ENCODE results near the gene FIGNL2. TPM values are rescaled to one million over a fixed set of nuclear protein-coding genes. Genes with fewer than 3 reads are reported as not detected.
A peak's percentile ranks its signal among the peaks of the same experiment; 100 is the strongest.
"Not testable (repeated sequence)": the region's sequence is repeated elsewhere in the genome, so short reads cannot be mapped to it uniquely, and the experiment has no call there.

Gene FIGNL2
- total RNA-seq, 1 donor from 2014 or later, result 0.30 TPM

DNA sequence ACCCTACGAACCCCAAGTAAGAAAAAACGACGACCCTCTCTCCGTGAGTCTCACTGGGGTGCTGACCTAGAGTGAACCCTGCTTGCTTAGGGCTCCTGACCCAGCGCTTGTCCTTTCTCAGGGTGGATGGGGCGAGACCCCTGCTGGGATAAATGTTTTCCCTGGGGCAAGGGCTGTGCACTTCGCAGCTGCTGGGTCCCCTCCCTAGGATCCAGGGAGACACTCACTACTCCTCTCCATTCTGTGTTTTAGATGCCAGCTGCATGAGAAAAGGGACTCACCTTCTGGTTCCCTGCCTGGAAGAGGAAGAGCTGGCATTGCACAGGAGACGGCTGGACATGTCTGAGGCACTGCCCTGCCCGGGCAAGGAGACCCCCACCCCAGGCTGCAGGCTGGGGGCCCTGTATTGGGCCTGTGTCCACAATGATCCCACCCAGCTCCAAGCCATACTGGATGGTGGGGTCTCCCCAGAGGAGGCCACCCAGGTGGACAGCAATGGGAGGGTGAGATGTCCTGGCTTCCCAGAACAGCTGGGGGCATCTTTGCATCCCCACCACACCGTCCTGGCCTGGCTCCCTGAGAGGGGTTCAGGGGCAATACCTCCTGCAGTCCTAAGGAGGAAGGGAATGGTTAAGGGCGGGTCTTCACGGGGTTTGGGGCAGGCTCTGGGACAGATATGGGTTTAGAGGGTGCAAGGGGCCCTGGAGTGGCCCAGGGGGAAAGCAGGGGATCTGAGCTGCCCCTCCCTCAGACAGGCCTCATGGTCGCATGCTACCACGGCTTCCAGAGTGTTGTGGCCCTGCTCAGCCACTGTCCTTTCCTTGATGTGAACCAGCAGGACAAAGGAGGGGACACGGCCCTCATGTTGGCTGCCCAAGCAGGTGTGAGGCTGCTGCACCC is 40.0 kb upstream of the FIGNL2 start:
- TF ChIP-seq, protein P1, sequence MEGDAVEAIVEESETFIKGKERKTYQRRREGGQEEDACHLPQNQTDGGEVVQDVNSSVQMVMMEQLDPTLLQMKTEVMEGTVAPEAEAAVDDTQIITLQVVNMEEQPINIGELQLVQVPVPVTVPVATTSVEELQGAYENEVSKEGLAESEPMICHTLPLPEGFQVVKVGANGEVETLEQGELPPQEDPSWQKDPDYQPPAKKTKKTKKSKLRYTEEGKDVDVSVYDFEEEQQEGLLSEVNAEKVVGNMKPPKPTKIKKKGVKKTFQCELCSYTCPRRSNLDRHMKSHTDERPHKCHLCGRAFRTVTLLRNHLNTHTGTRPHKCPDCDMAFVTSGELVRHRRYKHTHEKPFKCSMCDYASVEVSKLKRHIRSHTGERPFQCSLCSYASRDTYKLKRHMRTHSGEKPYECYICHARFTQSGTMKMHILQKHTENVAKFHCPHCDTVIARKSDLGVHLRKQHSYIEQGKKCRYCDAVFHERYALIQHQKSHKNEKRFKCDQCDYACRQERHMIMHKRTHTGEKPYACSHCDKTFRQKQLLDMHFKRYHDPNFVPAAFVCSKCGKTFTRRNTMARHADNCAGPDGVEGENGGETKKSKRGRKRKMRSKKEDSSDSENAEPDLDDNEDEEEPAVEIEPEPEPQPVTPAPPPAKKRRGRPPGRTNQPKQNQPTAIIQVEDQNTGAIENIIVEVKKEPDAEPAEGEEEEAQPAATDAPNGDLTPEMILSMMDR (IDR thresholded peaks at IDR 0.05), result no peak
- Mint-ChIP-seq H3K27me3 (ENCODE audit: low read depth) (no peaks in the 10 kb centered on the region), H3K4me1 (ENCODE audit: low read depth) (peaks cover 10% of the 10 kb centered on the region), H3K27ac (ENCODE audit: unreplicated experiment) (no peak overlapping the region), H3K9me3 (ENCODE audit: low read depth) (no peaks in the 10 kb centered on the region), H3K4me3 (ENCODE audit: unreplicated experiment) (no peak overlapping the region), H3K36me3 (ENCODE audit: low read depth) (peaks cover 1% of the 10 kb centered on the region)
- DNase-seq (ENCODE audit: low spot score), result peak; percentile 76

DNA sequence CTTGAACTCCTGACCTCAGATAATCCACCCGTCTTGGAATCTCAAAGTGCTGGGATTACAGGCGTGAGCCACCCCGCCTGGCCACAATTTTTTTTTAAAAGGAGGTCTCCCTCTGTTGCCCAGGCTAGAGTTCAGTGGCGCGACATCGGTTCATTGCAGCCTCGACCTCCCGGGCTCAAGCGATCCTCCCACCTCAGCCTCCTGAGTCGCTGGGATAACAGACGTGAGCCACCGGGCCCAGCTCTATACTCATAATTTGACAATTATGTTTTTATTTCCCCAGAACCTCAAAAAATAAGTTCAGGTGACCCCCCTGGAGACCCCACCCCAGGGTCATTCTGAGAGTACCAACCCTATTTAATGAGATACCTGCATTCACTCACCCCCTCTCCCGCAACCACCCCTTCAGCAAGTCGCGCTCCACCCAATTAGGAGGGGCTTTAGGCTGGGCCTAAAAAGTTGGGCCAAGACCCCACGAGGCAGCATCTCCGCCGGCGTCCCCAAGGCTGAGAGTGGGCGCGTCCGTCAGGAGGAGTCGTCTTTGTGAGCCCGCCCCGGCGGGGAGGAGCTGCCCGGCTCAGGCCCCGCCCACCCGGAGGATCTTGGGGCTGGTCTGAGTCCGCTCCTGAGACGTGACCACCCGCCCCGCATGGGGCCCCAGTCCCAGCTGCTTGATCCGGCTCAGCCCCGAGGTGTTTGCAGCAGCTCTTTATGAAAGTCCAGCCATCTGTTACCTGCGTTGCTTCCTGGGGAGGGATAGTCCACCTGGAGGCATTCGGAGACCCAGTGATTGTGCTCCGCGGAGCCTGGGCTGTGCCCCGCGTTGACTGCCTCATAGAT is 39.2 kb upstream of the FIGNL2 start, which contains the start of gene ANKRD33:
ANKRD33 (plus strand) TSS at position 628 of the 840 bp plus-strand sequence; CDS start at position 712, 84 bp downstream.
- Mint-ChIP-seq H3K27me3 (ENCODE audit: low read depth) (no peaks in the 10 kb centered on the region), H3K36me3 (ENCODE audit: low read depth) (peaks cover 1% of the 10 kb centered on the region), H3K4me3 (ENCODE audit: unreplicated experiment) (no peak within 1 kb of the TSS), H3K4me1 (ENCODE audit: low read depth) (peaks cover 10% of the 10 kb centered on the region), H3K9me3 (ENCODE audit: low read depth) (no peaks in the 10 kb centered on the region), H3K27ac (ENCODE audit: unreplicated experiment) (no peak within 1 kb of the TSS)
- peak; percentile 81 for DNase-seq (ENCODE audit: low spot score)
- TF ChIP-seq, protein P1 (IDR thresholded peaks at IDR 0.05), result no peak

GRCh38 chr12:51886021-51886710 is 37.6 kb upstream of the FIGNL2 start:
- TF ChIP-seq, protein P1 (IDR thresholded peaks at IDR 0.05), result no peak
- Mint-ChIP-seq H3K27ac (ENCODE audit: unreplicated experiment) (peak overlapping the region; percentile 75), H3K4me1 (ENCODE audit: low read depth) (peaks cover 10% of the 10 kb centered on the region), H3K9me3 (ENCODE audit: low read depth) (peaks cover 3% of the 10 kb centered on the region), H3K27me3 (ENCODE audit: low read depth) (no peaks in the 10 kb centered on the region), H3K4me3 (ENCODE audit: unreplicated experiment) (peak overlapping the region; percentile 6), H3K36me3 (ENCODE audit: low read depth) (peaks cover 1% of the 10 kb centered on the region)
- DNase-seq (ENCODE audit: low spot score), result peak; percentile 25

DNA sequence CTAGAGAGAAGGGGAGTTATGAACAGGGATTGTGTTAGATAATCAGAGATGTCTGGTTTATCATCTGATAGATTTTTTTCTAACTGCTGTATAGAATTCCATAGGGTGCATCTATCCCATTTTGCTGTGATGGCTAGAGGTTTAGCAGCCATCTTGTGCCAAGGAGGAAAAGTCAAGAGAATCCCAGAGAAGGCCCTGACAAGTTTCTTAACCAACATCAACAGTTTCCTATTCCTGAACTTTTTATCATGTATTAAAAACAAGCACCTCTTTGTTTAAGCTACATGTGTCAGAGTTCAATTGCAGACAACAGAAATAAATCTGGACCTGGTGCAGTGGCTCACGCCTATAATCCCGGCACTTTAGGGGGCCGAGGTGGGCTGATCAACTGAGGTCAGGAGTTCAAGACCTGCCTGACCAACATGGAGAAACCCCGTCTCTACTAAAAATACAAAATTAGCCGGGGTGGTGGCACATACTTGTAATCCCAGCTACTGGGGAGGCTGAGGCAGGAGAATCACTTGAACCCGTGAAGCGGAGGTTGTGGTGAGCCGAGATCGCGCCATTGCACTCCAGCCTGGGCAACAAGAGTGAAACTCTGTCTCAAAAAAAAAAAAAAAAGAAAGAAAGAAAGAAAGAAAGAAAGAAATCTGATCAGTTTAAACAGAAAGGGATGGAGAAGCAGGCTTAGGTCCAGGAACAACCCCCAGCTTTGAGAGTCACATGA is 36.9 kb upstream of the FIGNL2 start:
- not testable (repeated sequence) for H3K27me3 Mint-ChIP-seq (ENCODE audit: low read depth); H3K36me3 Mint-ChIP-seq (ENCODE audit: low read depth); H3K4me1 Mint-ChIP-seq (ENCODE audit: low read depth); H3K9me3 Mint-ChIP-seq (ENCODE audit: low read depth)
- DNase-seq (ENCODE audit: low spot score), result peak; percentile 20
- peak overlapping the region; percentile 75 for H3K27ac Mint-ChIP-seq (ENCODE audit: unreplicated experiment)
- peak overlapping the region; percentile 6 for H3K4me3 Mint-ChIP-seq (ENCODE audit: unreplicated experiment)

GRCh38 chr12:51884676-51885229 is 36.2 kb upstream of the FIGNL2 start:
- H3K27me3 Mint-ChIP-seq (ENCODE audit: low read depth), result no peaks in the 10 kb centered on the region
- H3K9me3 Mint-ChIP-seq (ENCODE audit: low read depth), result peaks cover 3% of the 10 kb centered on the region
- no peak overlapping the region for H3K4me3 Mint-ChIP-seq (ENCODE audit: unreplicated experiment)
- H3K27ac Mint-ChIP-seq (ENCODE audit: unreplicated experiment), result no peak overlapping the region
- H3K36me3 Mint-ChIP-seq (ENCODE audit: low read depth), result peaks cover 1% of the 10 kb centered on the region
- TF ChIP-seq, protein P1 (IDR thresholded peaks at IDR 0.05), result no peak
- peak; percentile 11 for DNase-seq (ENCODE audit: low spot score)
- peaks cover 10% of the 10 kb centered on the region for H3K4me1 Mint-ChIP-seq (ENCODE audit: low read depth)
